Keratinocyte (primary cell): ENCODE measurements around the gene ARPC1B. TPM values are rescaled to one million over a fixed set of nuclear protein-coding genes. Genes with fewer than 3 reads are reported as not detected.

Experiments
- DNase-seq: peaks from one replicate; pipeline ENCODE4 v3.0.0-alpha.2; 2011; ENCODE audit warnings: low read depth, missing footprints, low spot score
- FAIRE-seq: peaks from 2 replicates; lab custom pipeline; 2011; peaks lifted over from hg19 to GRCh38; lab: Jason Lieb, UNC
- H2AFZ ChIP-seq: 2 replicates; pipeline ENCODE4 v1.6.0; 2012; ENCODE audit warnings: low read length, control low read depth, inconsistent platforms; ENCODE audit not compliant: control insufficient read depth
- H3K27ac ChIP-seq: 2 replicates; pipeline ENCODE4 v1.5.1; 2011; ENCODE audit warnings: low read length; ENCODE audit not compliant: control insufficient read depth, insufficient read depth
- H3K27me3 ChIP-seq: 3 replicates; pipeline ENCODE4 v1.6.0; 2011; ENCODE audit warnings: low read length; ENCODE audit not compliant: control insufficient read depth, insufficient read depth; ENCODE audit errors: extremely low read depth
- H3K36me3 ChIP-seq, 2 experiments: 2 replicates in 1 of 2; 3 replicates in 1 of 2; pipeline ENCODE4 v1.5.1; 2011; ENCODE audit warnings: low read length in 2 of 2, mild to moderate bottlenecking in 1 of 2; ENCODE audit not compliant: control insufficient read depth in 2 of 2, insufficient read depth in 2 of 2; ENCODE audit errors: extremely low read depth in 1 of 2
- H3K4me1 ChIP-seq: 3 replicates; pipeline ENCODE4 v1.5.1; 2011; ENCODE audit warnings: low read length; ENCODE audit not compliant: control insufficient read depth, insufficient read depth; ENCODE audit errors: extremely low read depth
- H3K4me2 ChIP-seq: 3 replicates; pipeline ENCODE4 v1.6.0; 2011; ENCODE audit warnings: low read depth, low read length; ENCODE audit not compliant: control insufficient read depth, insufficient read depth; ENCODE audit errors: extremely low read depth
- H3K4me3 ChIP-seq, 3 experiments: fragments of 200-600 bp in 1 of 3; sonication (generic) in 1 of 3; 2 replicates in 2 of 3; 3 replicates in 1 of 3; pipeline ENCODE4 v1.5.1; 2011 to 2016; ENCODE audit warnings: low read length in 3 of 3, mild to moderate bottlenecking in 3 of 3, control low read depth in 2 of 3, inconsistent platforms in 1 of 3, low read depth in 1 of 3, mixed read lengths in 1 of 3, mixed run types in 1 of 3, moderate library complexity in 1 of 3; ENCODE audit not compliant: control insufficient read depth in 2 of 3, insufficient read depth in 2 of 3; ENCODE audit errors: extremely low read depth in 1 of 3
- H3K79me2 ChIP-seq: 2 replicates; pipeline ENCODE4 v1.6.0; 2012; ENCODE audit warnings: low read length; ENCODE audit not compliant: control insufficient read depth, insufficient read depth
- H3K9ac ChIP-seq: 3 replicates; pipeline ENCODE4 v1.6.0; 2011; ENCODE audit warnings: low read length; ENCODE audit not compliant: control insufficient read depth, insufficient read depth; ENCODE audit errors: extremely low read depth
- H3K9me1 ChIP-seq: 3 replicates; pipeline ENCODE4 v1.6.0; 2011; ENCODE audit warnings: low read length; ENCODE audit not compliant: control insufficient read depth, insufficient read depth; ENCODE audit errors: extremely low read depth
- H3K9me3 ChIP-seq: 2 replicates; pipeline ENCODE4 v1.5.1; 2012; ENCODE audit warnings: low read depth, low read length; ENCODE audit not compliant: control insufficient read depth
- H4K20me1 ChIP-seq: 3 replicates; pipeline ENCODE4 v1.6.0; 2011; ENCODE audit warnings: low read length; ENCODE audit not compliant: control insufficient read depth, insufficient read depth; ENCODE audit errors: extremely low read depth
- EZH2 ChIP-seq: IDR thresholded peaks from one replicate; pipeline ENCODE4 v1.6.1; 2012; ENCODE audit warnings: inconsistent platforms, mild to moderate bottlenecking, low read length, moderate library complexity
- dilution Hi-C: fragments of 300-500 bp; cut with MboI; formaldehyde crosslinking; loops from one replicate; pipeline ENCODE4 v1.7.0; 2020; ENCODE audit warnings: low sequenced_read_pairs; ENCODE audit not compliant: extremely low pct_ligation_motif_present
- polyA plus RNA-seq, 5 experiments: library from polyadenylated mRNA; depleted of rRNA in 3 of 5; stranded (reverse) in 3 of 5; stranded (forward) in 1 of 5; unstranded in 1 of 5; fragments of >200 nt; gene quantifications; 1 replicate in 1 of 5; 2 replicates in 3 of 5; 3 replicates in 1 of 5; pipeline versions ENCODE4 v1.2.1 to v1.2.3, GENCODE V29; 2011 to 2012; ENCODE audit warnings: missing spikeins in 2 of 5, low read depth in 1 of 5, low replicate concordance in 1 of 5
- TF ChIP-seq, protein P1 (sequence below), 3 experiments: IDR thresholded peaks in 1 of 3; conservative IDR thresholded peaks in 1 of 3; optimal IDR thresholded peaks in 1 of 3; 2 replicates in 2 of 3; 3 replicates in 1 of 3; pipeline versions ENCODE3 to v1.5.1; 2011; ENCODE audit warnings: low read length in 3 of 3, mild to moderate bottlenecking in 3 of 3, moderate library complexity in 2 of 3, control low read depth in 1 of 3, inconsistent platforms in 1 of 3; ENCODE audit not compliant: insufficient read depth in 2 of 3; ENCODE audit errors: extremely low read depth in 1 of 3

Gene ARPC1B
- polyA plus RNA-seq, 1 donor (not counting 4 experiments of a cell fraction or from before 2014, with no cell fraction given): 383 TPM

DNA sequence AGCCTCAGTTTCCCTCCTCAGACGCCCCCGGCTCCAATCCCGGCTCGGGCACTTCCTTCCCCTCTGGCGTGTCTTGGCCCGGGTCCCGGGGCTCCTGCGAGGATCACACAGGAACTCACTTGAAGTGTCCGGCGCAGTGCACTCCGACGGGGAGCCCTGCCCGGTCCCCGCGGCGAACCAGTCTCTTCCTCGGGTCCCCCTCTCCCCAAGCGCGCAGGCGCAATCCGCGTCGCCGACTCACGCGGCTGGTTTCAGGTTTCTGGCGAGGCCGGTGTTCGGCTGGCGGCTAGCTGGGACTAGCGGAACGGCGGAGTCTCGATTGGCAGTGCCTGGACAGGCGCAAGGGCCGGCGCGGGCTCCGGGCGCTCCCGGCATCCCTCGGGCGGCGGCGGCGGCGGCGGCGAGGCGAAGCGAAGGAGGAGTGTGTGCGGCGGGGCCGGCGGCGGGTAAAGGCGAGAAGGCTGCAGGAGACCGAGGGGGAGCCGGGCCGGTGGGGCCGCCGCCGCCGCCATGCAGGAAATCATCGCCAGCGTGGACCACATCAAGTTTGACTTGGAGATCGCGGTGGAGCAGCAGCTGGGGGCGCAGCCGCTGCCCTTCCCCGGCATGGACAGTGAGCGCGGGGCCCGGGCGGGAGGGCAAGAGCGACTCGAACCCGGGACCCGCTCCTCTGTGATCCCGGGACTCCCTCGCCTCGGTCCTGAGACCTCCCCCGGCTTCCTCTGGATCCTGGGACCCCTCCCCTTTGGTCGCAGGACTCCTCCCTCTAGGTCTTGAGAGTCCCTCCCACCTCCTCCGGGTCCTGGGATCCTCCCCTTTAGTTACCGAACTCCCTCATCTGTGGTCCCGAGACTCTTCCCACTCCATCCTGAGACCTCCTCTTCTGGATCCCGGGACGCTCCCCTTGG is 64.3 kb downstream of the ARPC1B start, which contains the start of the genes CPSF4 and PTCD1:
Gene CPSF4, plus strand, starts transcription at position 371 of the 908 bp plus-strand sequence. Its CDS starts 140 bp downstream, at position 511.
Gene PTCD1, minus strand, starts transcription at position 226 of the 908 bp plus-strand sequence. CDS start 3,556 bp downstream, outside the sequence.
- Histone ChIP-seq H3K4me1 (peaks cover 11% of the 10 kb centered on the region), H3K79me2 (peaks cover 36% of the 10 kb centered on the region), H3K9me1 (no peaks in the 10 kb centered on the region), H2AFZ (peak within 1 kb of the TSS; percentile 92), H3K27me3 (no peaks in the 10 kb centered on the region), H4K20me1 (peaks cover 5% of the 10 kb centered on the region), H3K4me3 (peak within 1 kb of the TSS; percentile 89 to 99 (median 94)), H3K9ac (peak within 1 kb of the TSS; percentile 90), H3K9me3 (no peaks in the 10 kb centered on the region), H3K4me2 (peak within 1 kb of the TSS; percentile 88), H3K36me3 (peaks cover 6% of the 10 kb centered on the region in 2 experiments), H3K27ac (peak within 1 kb of the TSS; percentile 76)
- TF ChIP-seq EZH2: no peak
- TF ChIP-seq, protein P1, sequence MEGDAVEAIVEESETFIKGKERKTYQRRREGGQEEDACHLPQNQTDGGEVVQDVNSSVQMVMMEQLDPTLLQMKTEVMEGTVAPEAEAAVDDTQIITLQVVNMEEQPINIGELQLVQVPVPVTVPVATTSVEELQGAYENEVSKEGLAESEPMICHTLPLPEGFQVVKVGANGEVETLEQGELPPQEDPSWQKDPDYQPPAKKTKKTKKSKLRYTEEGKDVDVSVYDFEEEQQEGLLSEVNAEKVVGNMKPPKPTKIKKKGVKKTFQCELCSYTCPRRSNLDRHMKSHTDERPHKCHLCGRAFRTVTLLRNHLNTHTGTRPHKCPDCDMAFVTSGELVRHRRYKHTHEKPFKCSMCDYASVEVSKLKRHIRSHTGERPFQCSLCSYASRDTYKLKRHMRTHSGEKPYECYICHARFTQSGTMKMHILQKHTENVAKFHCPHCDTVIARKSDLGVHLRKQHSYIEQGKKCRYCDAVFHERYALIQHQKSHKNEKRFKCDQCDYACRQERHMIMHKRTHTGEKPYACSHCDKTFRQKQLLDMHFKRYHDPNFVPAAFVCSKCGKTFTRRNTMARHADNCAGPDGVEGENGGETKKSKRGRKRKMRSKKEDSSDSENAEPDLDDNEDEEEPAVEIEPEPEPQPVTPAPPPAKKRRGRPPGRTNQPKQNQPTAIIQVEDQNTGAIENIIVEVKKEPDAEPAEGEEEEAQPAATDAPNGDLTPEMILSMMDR (optimal IDR thresholded peaks at IDR 0.05 in 1 of 3, IDR thresholded peaks at IDR 0.05 in 1 of 3, conservative IDR thresholded peaks at IDR 0.05 in 1 of 3; ENCODE audit: extremely low read depth in 1 of 3, insufficient read depth in 2 of 3, low read length in 3 of 3): no peak
- dilution Hi-C loops: no loop called here
- FAIRE-seq (no peak), DNase-seq (peak; percentile 50)

DNA sequence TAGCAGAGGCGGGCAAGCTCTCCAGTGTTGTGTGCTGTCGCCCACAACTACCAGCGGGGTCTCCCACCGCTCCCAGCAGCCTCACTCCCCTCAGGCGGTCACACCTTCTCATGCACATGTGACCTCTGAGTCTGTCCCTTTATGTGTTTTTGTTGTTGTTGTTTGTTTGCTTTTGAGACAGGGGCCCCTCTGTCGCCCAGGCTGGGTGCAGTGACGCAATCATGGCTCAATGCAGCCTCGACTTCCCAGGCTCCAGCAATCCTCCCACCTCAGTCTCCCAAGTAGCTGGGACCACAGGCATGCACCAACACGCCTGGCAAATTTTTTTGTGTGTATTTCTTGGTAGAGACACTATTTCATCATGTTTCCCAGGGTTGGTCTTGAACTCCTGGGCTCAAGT is 65.7 kb downstream of the ARPC1B start:
- dilution Hi-C loops: no loop called here
- FAIRE-seq: no peak
- Histone ChIP-seq H3K9me1 (no peaks in the 10 kb centered on the region), H3K27ac (peak overlapping the region; percentile 76), H3K4me3 (peak overlapping the region; percentile 89 to 99 (median 94)), H2AFZ (no peak overlapping the region), H3K9ac (peak overlapping the region; percentile 90), H3K27me3 (no peaks in the 10 kb centered on the region), H3K9me3 (no peaks in the 10 kb centered on the region), H3K4me2 (peak overlapping the region; percentile 88), H3K36me3 (peaks cover 5 to 14% of the 10 kb centered on the region in 2 experiments), H3K4me1 (peaks cover 11% of the 10 kb centered on the region), H3K79me2 (peaks cover 36% of the 10 kb centered on the region), H4K20me1 (peaks cover 5% of the 10 kb centered on the region)
- DNase-seq: no peak
- TF ChIP-seq, protein P1 (optimal IDR thresholded peaks at IDR 0.05 in 1 of 3, IDR thresholded peaks at IDR 0.05 in 1 of 3, conservative IDR thresholded peaks at IDR 0.05 in 1 of 3; ENCODE audit: extremely low read depth in 1 of 3, insufficient read depth in 2 of 3, low read length in 3 of 3): no peak
- no peak for TF ChIP-seq EZH2

Other genes starting within 250 kb of the ARPC1B start
- 20.7 to 32.3 TPM (median 22.2 TPM) in 3 replicates for gene SMURF1, start 230.6 kb upstream of the ARPC1B start, polyA plus RNA-seq
- 0.21 to 0.50 TPM (median 0.39 TPM) in 3 replicates for gene KPNA7, start 166.6 kb upstream of the ARPC1B start, polyA plus RNA-seq
- 0.55 to 2.2 TPM (median 0.69 TPM) in 3 replicates for gene MYH16, start 101.9 kb upstream of the ARPC1B start, polyA plus RNA-seq
- 123 to 265 TPM (median 133 TPM) in 3 replicates for gene ARPC1A, start 48.8 kb upstream of the ARPC1B start, polyA plus RNA-seq
- gene PDAP1, start 33.9 kb downstream of the ARPC1B start, polyA plus RNA-seq: 35.6 to 137 TPM (median 99.1 TPM) in 3 replicates
- 35.8 to 73.3 TPM (median 70.1 TPM) in 3 replicates for gene BUD31, start 34.2 kb downstream of the ARPC1B start, polyA plus RNA-seq
- 2.8 to 3.5 TPM (median 3.3 TPM) in 3 replicates for gene PTCD1, start 64.1 kb downstream of the ARPC1B start, polyA plus RNA-seq
- 21.8 to 28.6 TPM (median 25.0 TPM) in 3 replicates for gene CPSF4, start 64.2 kb downstream of the ARPC1B start, polyA plus RNA-seq
- 741 to 2,588 TPM (median 871 TPM) in 3 replicates for gene ATP5MF, start 91.4 kb downstream of the ARPC1B start, polyA plus RNA-seq
- 5.4 to 17.5 TPM (median 14.7 TPM) in 3 replicates for gene ZNF789, start 98.2 kb downstream of the ARPC1B start, polyA plus RNA-seq
- 9.1 to 10.4 TPM (median 10.1 TPM) in 3 replicates for gene ZNF394, start 125.6 kb downstream of the ARPC1B start, polyA plus RNA-seq
- 7.4 to 8.4 TPM (median 8.4 TPM) in 3 replicates for gene ZKSCAN5, start 129.9 kb downstream of the ARPC1B start, polyA plus RNA-seq
- 5.5 to 7.6 TPM (median 5.7 TPM) in 3 replicates for gene FAM200A, start 177.4 kb downstream of the ARPC1B start, polyA plus RNA-seq
- 46.2 to 71.1 TPM (median 59.6 TPM) in 3 replicates for gene ZNF655, start 183.9 kb downstream of the ARPC1B start, polyA plus RNA-seq
- 0.18 to 0.26 TPM (median 0.23 TPM) in 3 replicates for gene TMEM225B, start 223.5 kb downstream of the ARPC1B start, polyA plus RNA-seq
- gene ZSCAN25, start 242.2 kb downstream of the ARPC1B start, polyA plus RNA-seq: 10.3 to 13.1 TPM (median 11.6 TPM) in 3 replicates